GM19372 (cell line): ENCODE results near the gene GALNT10.

Experiments
- ATAC-seq: cut with Tn5 transposase; IDR thresholded peaks from one replicate; pipeline ENCODE4 v1.9.1; 2021; ENCODE audit warnings: mild to moderate bottlenecking, low read depth, moderate library complexity; ENCODE audit not compliant: unreplicated experiment

Gene GALNT10

GRCh38 chr5:154202379-154203260, 12.1 kb downstream of the GALNT10 start:
- ATAC-seq: peak; percentile 96

- no peak for ATAC-seq
These were observed 13.5 kb downstream of the GALNT10 start for GRCh38 chr5:154203798-154204578.

DNA sequence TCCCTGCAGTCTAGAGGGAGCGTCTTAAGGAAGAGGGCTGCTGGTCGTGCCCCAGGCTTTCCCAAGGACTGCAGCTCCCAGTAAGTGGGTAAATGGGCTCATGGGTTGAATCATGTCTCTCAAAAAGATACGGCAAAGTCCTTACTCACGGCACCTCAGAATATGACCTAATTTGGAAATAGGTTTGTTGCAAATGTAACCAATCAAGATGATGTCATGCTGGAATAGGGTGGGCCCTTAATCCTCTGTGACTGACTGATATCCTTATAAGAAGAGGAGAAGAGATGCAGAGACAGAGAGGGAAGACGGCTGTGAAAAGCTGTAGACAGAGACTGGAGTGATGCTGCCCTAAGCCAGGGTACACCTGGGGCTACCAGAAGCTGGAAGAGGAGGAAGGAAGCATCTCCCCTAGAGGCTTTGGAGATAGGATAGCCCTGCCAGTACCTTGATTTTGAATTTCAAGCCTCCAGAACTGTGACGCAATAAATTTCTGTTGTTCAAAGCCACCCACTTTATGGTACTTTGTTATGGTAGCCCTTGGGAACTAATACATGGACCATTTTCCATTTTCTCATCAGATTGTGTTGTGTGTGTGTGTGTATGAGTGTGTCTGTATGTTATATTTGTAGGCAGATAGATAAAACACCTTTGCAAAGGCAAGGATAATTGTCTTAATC, 15.0 kb downstream of the GALNT10 start:
- no peak for ATAC-seq

DNA sequence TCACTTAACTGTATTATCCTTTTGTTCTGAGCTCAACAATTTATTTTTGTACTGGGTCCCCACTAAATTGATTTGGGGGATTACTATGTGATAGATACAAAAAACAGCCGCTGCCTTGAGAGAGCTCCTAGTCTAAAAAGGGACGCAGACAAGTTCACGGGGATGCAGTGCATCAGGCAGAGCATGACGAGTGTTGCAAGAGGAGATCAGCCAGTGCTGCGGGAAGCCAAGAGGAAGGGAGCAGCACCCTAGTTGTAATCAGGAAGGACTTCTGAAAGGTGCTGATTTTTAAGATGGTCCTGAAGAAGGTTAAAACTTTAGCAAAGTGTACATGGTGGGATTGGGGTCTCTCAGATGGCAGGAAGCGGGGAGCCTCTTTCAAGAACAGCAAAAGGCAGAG, 15.8 kb downstream of the GALNT10 start:
- no peak for ATAC-seq

- no peak for ATAC-seq
These were observed 16.7 kb downstream of the GALNT10 start for GRCh38 chr5:154207204-154207603.

DNA sequence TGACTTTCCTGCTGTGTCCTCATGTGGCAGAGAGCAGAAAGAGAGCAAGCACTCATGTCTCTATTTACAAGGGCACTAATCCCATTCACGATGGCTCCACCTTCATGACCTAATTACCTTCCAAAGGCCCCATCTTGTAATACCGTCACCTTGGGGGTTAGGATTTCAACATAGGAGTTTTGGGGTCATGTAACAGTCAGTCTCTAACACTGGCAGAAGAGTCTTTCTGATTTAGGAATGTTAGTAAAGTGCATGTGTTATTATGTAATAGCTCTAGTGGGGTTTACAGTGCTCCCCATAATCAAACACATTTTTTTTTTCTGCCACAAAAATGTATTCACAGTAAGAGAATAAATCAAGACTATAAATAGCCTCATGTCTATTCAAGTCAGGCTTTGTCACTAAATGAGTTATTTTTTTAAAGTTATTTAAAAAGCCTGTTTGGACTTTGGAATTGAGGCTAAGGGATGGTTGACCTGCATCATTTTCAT, 19.1 kb downstream of the GALNT10 start:
- no peak for ATAC-seq

DNA sequence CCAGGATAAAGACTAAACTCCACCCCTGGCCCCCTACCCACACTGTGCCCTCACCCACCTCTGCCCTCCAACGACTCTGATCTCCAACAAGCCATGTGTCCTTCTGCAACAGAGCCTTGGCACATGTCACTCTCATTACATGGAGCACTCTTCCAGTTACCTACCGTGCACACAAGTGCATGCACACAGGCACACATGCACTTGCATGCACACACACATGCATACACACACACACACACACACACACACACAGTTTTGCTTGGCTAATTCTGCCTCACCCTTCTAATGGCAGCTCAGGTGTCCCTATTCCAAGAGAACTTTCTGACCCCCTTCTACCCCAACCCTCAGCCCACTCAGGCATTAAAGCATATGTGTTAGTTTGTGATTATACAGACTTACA, 19.6 kb downstream of the GALNT10 start:
- no peak for ATAC-seq

- no peak for ATAC-seq
These were observed 21.3 kb downstream of the GALNT10 start for GRCh38 chr5:154211641-154212390.

- no peak for ATAC-seq
These were observed 23.1 kb downstream of the GALNT10 start for GRCh38 chr5:154213592-154213991.

- peak; percentile 57 for ATAC-seq
These were observed 24.0 kb downstream of the GALNT10 start for GRCh38 chr5:154214371-154215106.

GRCh38 chr5:154215571-154216325, 25.2 kb downstream of the GALNT10 start:
- no peak for ATAC-seq

DNA sequence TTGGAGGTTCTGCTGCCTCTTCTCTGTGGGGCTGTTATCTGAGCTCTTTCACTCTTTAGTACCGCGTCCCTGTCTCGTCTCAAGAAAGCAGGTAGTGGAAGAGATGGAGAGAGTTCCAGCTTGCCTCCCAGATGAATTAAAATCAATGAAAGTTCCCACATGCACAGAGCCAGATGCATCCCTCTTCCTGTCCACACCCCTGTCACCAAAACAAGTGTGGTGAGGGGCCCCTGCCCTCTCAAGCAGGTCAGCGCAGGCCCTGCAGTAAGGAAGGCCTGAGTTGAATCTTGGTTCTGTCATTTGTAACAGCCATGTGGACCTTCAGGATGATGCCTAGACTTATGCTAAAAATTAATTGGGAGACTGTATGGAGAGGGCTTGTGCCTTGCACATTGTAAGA, 26.9 kb downstream of the GALNT10 start:
- ATAC-seq: no peak

DNA sequence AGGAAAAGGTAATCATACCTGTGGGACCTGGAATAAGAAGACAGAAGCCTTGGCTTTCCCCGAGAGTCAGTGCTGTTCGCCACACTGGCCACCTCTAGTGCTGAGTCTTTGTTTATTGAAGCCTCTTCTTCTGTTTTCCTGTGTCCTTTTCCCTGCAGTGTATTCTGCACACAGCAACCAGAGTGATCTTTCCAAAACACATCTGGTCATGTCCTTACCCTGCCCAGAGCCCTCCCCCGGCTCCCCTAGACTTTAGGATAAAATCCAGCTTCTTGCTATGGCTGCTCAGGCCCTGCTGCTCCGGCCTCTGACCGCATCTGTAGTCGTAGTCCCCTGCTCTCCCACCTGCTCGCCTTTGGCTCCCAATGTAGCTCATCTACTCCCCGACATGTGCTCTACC, 28.3 kb downstream of the GALNT10 start:
- ATAC-seq: no peak

GRCh38 chr5:154220625-154221024, 30.1 kb downstream of the GALNT10 start:
- ATAC-seq: no peak

GRCh38 chr5:154221371-154221896, 30.9 kb downstream of the GALNT10 start:
- ATAC-seq: no peak

- ATAC-seq: no peak
These were observed 31.9 kb downstream of the GALNT10 start for GRCh38 chr5:154222414-154222813.

DNA sequence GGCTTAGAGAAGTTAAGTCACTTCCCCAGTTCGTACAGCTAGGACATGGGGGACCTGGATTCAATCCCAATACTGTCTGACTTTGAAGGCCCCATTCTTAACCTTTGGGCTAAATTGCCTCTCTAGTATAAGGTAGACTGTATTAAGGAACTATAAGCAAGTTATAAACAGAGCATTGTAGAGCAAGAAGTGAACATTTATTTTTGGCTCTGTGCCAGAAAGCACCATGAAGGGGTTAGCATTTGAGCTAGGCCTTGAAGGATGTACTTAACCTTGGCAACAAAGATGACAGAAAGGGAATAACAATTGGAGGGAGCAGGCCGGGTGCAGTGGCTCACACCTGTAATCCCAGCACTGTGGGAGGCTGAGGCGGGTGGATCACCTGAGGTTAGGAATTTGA, 32.8 kb downstream of the GALNT10 start:
- ATAC-seq: no peak

- ATAC-seq: no peak
These were observed 36.6 kb downstream of the GALNT10 start for GRCh38 chr5:154227090-154227489.

DNA sequence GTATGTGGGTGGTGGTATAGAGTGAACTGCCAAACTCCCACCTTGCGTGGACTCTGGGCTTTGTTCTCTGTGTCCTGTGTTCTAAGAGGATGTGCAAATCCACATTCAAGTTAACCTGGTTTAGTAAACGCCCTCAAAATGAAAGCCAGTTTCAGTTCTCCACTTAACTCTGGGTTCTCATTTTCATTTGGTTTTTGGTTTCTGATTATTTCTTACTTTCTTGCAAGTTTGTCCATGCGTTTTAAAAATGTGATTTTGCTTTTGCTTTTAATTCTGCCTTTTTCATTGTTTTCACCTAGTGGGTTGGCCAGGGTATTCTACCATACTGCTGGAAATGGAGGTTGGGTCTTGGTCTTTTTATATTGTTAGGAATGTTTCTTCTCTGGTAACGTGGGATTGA, 38.2 kb downstream of the GALNT10 start:
- ATAC-seq: peak; percentile 93
